Mesenchymal stem cell (in vitro differentiated cells and primary cell): Measurements from ENCODE around the gene CDKN2D.

Experiments
- DNase-seq: peaks from one replicate; pipeline ENCODE4 v3.0.0-alpha.2; 2013
- H2AFZ ChIP-seq: one replicate; pipeline ENCODE4 v1.6.1; 2013; ENCODE audit warnings: low read depth, mild to moderate bottlenecking, control low read depth, inconsistent platforms, low read length, moderate library complexity
- H2AK5ac ChIP-seq: 2 replicates; pipeline ENCODE4 v1.6.1; 2013; ENCODE audit warnings: low read length, moderate library complexity, mild to moderate bottlenecking, inconsistent platforms; ENCODE audit not compliant: severe bottlenecking
- H2BK120ac ChIP-seq: one replicate; pipeline ENCODE4 v1.6.1; 2013; ENCODE audit warnings: low read depth, mild to moderate bottlenecking, inconsistent platforms, low read length, moderate library complexity
- H2BK12ac ChIP-seq, 2 experiments: one replicate each; pipeline ENCODE4 v1.6.1; 2013; ENCODE audit warnings: inconsistent platforms in 2 of 2, low read length in 2 of 2, mild to moderate bottlenecking in 2 of 2, moderate library complexity in 2 of 2, control low read depth in 1 of 2
- H2BK15ac ChIP-seq: one replicate; pipeline ENCODE4 v1.6.1; 2013; ENCODE audit warnings: mild to moderate bottlenecking, low read depth, inconsistent platforms; ENCODE audit not compliant: poor library complexity, severe bottlenecking
- H2BK5ac ChIP-seq: 2 replicates; pipeline ENCODE4 v1.6.1; 2013; ENCODE audit warnings: low read depth, mild to moderate bottlenecking, low read length, control low read depth, inconsistent platforms; ENCODE audit not compliant: poor library complexity, severe bottlenecking
- H3K14ac ChIP-seq, 2 experiments: one replicate each; pipeline ENCODE4 v1.6.1; 2013; ENCODE audit warnings: inconsistent platforms in 2 of 2, low read length in 2 of 2, control low read depth in 1 of 2, mild to moderate bottlenecking in 1 of 2, moderate library complexity in 1 of 2
- H3K18ac ChIP-seq, 2 experiments: one replicate each; pipeline ENCODE4 v1.6.1; 2013; ENCODE audit warnings: inconsistent platforms in 2 of 2, low read length in 2 of 2, control low read depth in 1 of 2, low read depth in 1 of 2, mild to moderate bottlenecking in 1 of 2
- H3K23ac ChIP-seq, 2 experiments: one replicate each; pipeline ENCODE4 v1.6.1; 2013; ENCODE audit warnings: inconsistent platforms in 2 of 2, low read length in 2 of 2, mild to moderate bottlenecking in 2 of 2, moderate library complexity in 2 of 2, control low read depth in 1 of 2
- H3K27ac ChIP-seq: 2 replicates; pipeline ENCODE4 v1.5.1; 2013; ENCODE audit warnings: mild to moderate bottlenecking, moderate library complexity, low read length, control low read depth, inconsistent platforms; ENCODE audit not compliant: poor library complexity, severe bottlenecking
- H3K27me3 ChIP-seq, 2 experiments: 2 replicates each; pipeline versions ENCODE4 v1.6.1 to v1.7.0; 2013; ENCODE audit warnings: low read length in 2 of 2, mild to moderate bottlenecking in 2 of 2, moderate library complexity in 2 of 2, control low read depth in 1 of 2, inconsistent platforms in 1 of 2; ENCODE audit not compliant: control insufficient read depth in 1 of 2, insufficient read depth in 1 of 2
- H3K36me3 ChIP-seq, 2 experiments: 2 replicates each; pipeline versions ENCODE4 v1.6.1 to v1.7.0; 2013; ENCODE audit warnings: low read length in 2 of 2, control low read depth in 1 of 2, inconsistent platforms in 1 of 2, low read depth in 1 of 2, mild to moderate bottlenecking in 1 of 2; ENCODE audit not compliant: insufficient read depth in 2 of 2, control insufficient read depth in 1 of 2
- H3K4ac ChIP-seq, 2 experiments: one replicate each; pipeline ENCODE4 v1.6.1; 2013; ENCODE audit warnings: inconsistent platforms in 2 of 2, low read length in 2 of 2, mild to moderate bottlenecking in 2 of 2, moderate library complexity in 2 of 2, control low read depth in 1 of 2, low read depth in 1 of 2
- H3K4me1 ChIP-seq: 2 replicates; pipeline ENCODE4 v1.6.1; 2013; ENCODE audit warnings: low read depth, low read length, control low read depth; ENCODE audit not compliant: control insufficient read depth, insufficient read depth
- H3K4me2 ChIP-seq: 2 replicates; pipeline ENCODE4 v1.6.1; 2013; ENCODE audit warnings: low read length, mild to moderate bottlenecking, inconsistent platforms; ENCODE audit not compliant: poor library complexity, severe bottlenecking
- H3K4me3 ChIP-seq, 2 experiments: 2 replicates each; pipeline versions ENCODE4 v1.5.1 to v1.7.0; 2013; ENCODE audit warnings: low read length in 2 of 2, mild to moderate bottlenecking in 2 of 2, control low read depth in 1 of 2, low read depth in 1 of 2; ENCODE audit not compliant: insufficient read depth in 1 of 2
- H3K79me1 ChIP-seq: replicated peaks from 2 replicates; pipeline ENCODE4 v1.6.1; 2013; ENCODE audit warnings: mild to moderate bottlenecking, control low read depth, low read length, inconsistent platforms; ENCODE audit not compliant: poor library complexity, severe bottlenecking
- H3K9ac ChIP-seq: 2 replicates; pipeline ENCODE4 v1.7.0; 2013; ENCODE audit warnings: mild to moderate bottlenecking, low read length, moderate library complexity
- H3K9me3 ChIP-seq: 2 replicates; pipeline ENCODE4 v1.7.0; 2013; ENCODE audit warnings: mild to moderate bottlenecking, low read length; ENCODE audit not compliant: control insufficient read depth
- H4K8ac ChIP-seq: one replicate; pipeline ENCODE4 v1.6.1; 2013; ENCODE audit warnings: inconsistent platforms, mild to moderate bottlenecking, low read length, moderate library complexity
- H4K91ac ChIP-seq: one replicate; pipeline ENCODE4 v1.6.1; 2013; ENCODE audit warnings: mild to moderate bottlenecking, low read length, inconsistent platforms
- WGBS: methylation state at CpG from one replicate; pipeline ENCODE4 v1.1.7; 2013; ENCODE audit warnings: mixed read lengths; 5-methylcytosine and 5-hydroxymethylcytosine counted together

The CDKN2D gene

DNA sequence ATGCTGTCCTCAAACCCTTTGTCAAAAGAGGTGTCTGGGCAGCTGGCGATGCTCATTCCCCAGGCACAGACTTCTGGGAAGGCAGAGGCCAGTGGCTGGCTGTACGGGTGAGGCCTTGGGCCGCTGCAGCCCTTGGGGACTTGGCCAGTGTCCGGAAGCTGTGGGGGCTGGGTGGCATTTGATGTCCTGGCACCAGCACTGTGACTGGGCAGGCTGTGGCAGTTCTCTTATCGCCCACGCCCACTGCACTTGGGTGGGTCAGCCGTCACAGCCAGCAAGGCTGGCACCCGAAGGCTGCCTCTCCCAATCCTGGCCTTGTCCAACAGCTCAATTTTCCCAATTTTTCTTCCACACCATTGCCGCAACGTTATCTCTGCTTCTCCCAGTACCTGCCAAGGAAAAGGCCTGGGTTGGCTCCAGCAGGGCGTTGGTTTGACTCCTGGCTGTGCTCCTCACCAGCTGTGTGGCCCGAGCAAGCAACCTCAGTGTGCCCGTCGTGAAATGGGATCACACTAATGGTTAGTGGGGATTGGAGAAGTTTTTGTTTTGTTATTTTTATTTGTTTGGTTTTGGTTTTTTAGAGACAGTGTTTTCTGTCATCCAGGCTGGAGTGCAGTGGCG, 43.8 kb upstream of the CDKN2D start:
- H3K9ac ChIP-seq: peak overlapping the region; percentile 22
- H2BK5ac ChIP-seq: no peak overlapping the region
- no peaks in the 10 kb centered on the region for H3K9me3 ChIP-seq
- peaks cover 13% of the 10 kb centered on the region for H3K4me1 ChIP-seq
- no peaks in the 10 kb centered on the region for H3K27me3 ChIP-seq
- H2AFZ ChIP-seq: no peak overlapping the region
- H3K4me2 ChIP-seq: no peak overlapping the region
- H3K36me3 ChIP-seq: peaks cover 0 to 8% of the 10 kb centered on the region in 2 experiments
- no peak overlapping the region for H3K14ac ChIP-seq
- H3K23ac ChIP-seq: no peak overlapping the region
- H3K27ac ChIP-seq: no peak overlapping the region
- no peak overlapping the region for H4K91ac ChIP-seq
- no peak overlapping the region for H2AK5ac ChIP-seq
- H3K79me1 ChIP-seq: peaks cover 20% of the 10 kb centered on the region
- no peak overlapping the region for H2BK15ac ChIP-seq
- H2BK12ac ChIP-seq: no peak overlapping the region
- no peak overlapping the region for H3K18ac ChIP-seq
- H3K4me3 ChIP-seq: no peak overlapping the region
- no peak for DNase-seq
- no peak overlapping the region for H2BK120ac ChIP-seq
- H4K8ac ChIP-seq: no peak overlapping the region
- H3K4ac ChIP-seq: no peak overlapping the region
- 95% methylated on average over 14 of the region's 15 CpGs for WGBS

DNA sequence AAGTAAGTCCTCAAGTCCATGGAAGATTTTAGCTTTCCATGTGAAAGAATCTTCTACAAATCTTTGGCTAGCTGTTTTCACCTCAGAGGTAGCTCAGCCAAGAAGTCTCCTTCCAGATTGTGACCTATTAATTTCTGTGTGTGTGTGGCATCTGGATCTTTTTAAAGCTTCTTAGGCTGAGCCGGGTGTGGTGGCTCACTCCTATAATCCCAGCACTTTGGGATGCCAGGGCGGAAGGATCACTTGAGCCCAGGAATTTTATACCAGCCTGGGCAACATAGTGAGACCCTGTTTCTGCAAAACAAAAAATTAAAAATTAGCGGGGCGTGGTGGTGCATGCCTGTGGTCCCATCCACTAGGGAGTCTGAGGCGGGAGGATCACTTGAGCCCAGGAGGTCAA, 43.1 kb upstream of the CDKN2D start:
- no peak overlapping the region for H3K4me2 ChIP-seq
- H3K18ac ChIP-seq: no peak overlapping the region
- no peak overlapping the region for H2AK5ac ChIP-seq
- no peak overlapping the region for H4K91ac ChIP-seq
- no peak overlapping the region for H2BK15ac ChIP-seq
- no peak overlapping the region for H3K4ac ChIP-seq
- no peak overlapping the region for H3K14ac ChIP-seq
- no peak overlapping the region for H2AFZ ChIP-seq
- no peak overlapping the region for H2BK120ac ChIP-seq
- 98% methylated on average over 5 of the region's 5 CpGs for WGBS
- no peaks in the 10 kb centered on the region for H3K27me3 ChIP-seq
- H3K36me3 ChIP-seq: peaks cover 0 to 8% of the 10 kb centered on the region in 2 experiments
- H3K4me3 ChIP-seq: no peak overlapping the region
- peaks cover 22% of the 10 kb centered on the region for H3K79me1 ChIP-seq
- no peaks in the 10 kb centered on the region for H3K9me3 ChIP-seq
- no peak for DNase-seq
- H3K23ac ChIP-seq: no peak overlapping the region
- H3K27ac ChIP-seq: no peak overlapping the region
- no peak overlapping the region for H4K8ac ChIP-seq
- no peak overlapping the region for H2BK5ac ChIP-seq
- H3K9ac ChIP-seq: no peak overlapping the region
- peaks cover 7% of the 10 kb centered on the region for H3K4me1 ChIP-seq
- no peak overlapping the region for H2BK12ac ChIP-seq

DNA sequence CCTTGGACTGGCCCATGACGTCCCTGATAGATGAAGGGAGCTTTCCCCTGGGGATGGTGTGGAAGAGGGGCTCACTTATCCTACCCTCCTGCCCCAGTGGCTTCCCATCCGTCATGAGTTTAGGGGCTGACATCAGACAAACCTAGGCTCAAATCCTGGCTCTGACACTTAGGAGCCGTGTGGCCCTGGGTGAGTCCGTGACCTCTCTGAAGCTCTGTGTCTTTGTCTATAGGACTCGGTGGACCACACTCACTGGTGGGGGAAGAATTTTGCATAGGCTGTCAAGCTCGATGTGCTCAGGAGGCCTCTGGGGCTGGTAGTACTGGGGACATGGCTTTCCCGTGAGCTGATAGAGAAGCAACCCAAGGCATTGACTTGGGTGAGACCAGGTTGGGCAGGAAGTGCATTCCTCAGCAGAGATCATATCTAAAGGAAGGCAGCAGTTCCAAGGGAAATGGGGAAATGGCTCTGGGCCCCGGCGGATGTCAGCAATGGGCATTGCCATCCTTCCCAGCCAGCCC, 35.7 kb upstream of the CDKN2D start:
- DNase-seq: no peak
- H2BK12ac ChIP-seq: no peak overlapping the region
- no peak overlapping the region for H2BK5ac ChIP-seq
- no peak overlapping the region for H3K4ac ChIP-seq
- H4K91ac ChIP-seq: no peak overlapping the region
- H2BK15ac ChIP-seq: no peak overlapping the region
- H2BK120ac ChIP-seq: no peak overlapping the region
- H2AFZ ChIP-seq: no peak overlapping the region
- H3K4me3 ChIP-seq: no peak overlapping the region
- no peak overlapping the region for H2AK5ac ChIP-seq
- H3K18ac ChIP-seq: no peak overlapping the region
- no peak overlapping the region for H3K4me2 ChIP-seq
- H3K27ac ChIP-seq: no peak overlapping the region
- no peaks in the 10 kb centered on the region for H3K36me3 ChIP-seq
- no peaks in the 10 kb centered on the region for H3K9me3 ChIP-seq
- WGBS: 83% methylated on average over 8 of the region's 9 CpGs
- H3K79me1 ChIP-seq: peaks cover 26% of the 10 kb centered on the region
- H3K23ac ChIP-seq: no peak overlapping the region
- H3K27me3 ChIP-seq: peaks cover 3 to 7% of the 10 kb centered on the region in 2 experiments
- no peak overlapping the region for H3K14ac ChIP-seq
- H3K4me1 ChIP-seq: peaks cover 14% of the 10 kb centered on the region
- no peak overlapping the region for H3K9ac ChIP-seq
- H4K8ac ChIP-seq: no peak overlapping the region

DNA sequence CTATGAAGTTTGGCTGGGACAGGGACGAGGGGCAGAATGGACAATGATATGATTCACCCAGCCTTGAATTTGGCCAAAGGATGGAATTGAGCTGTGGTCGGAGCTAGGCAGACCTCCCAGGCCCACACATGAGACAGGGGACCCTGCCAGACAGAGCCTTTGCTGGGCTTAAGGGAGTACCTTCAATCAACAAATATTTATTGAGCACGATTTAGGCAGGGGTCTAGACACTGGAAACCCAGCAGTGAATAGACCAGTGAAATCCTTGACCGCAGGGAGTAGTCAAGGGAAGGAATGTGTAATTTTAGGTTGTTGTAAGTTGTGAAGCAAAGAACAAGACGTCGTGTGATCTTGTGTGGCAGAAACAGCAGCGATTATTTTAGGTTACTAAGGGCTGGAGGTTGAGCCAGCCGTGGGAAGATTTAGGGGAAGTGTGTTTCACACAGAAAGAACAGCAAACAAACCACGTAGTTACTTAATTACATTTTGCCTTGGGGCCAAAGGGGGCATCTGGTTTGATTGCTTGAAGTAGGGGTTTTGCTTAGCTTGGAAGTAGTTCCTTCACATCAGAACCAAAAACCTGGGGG, 35.2 kb upstream of the CDKN2D start:
- Histone ChIP-seq H3K4me3 (peak overlapping the region in 1 of 2 experiments; percentile 92), H3K79me1 (peaks cover 26% of the 10 kb centered on the region), H2BK12ac (peak overlapping the region in 1 of 2 experiments; percentile 86), H3K9me3 (no peaks in the 10 kb centered on the region), H3K4me2 (peak overlapping the region; percentile 80), H3K27ac (no peak overlapping the region), H4K91ac (peak overlapping the region; percentile 12), H3K36me3 (no peaks in the 10 kb centered on the region), H2AFZ (no peak overlapping the region), H3K4ac (peak overlapping the region; percentile 39 to 91), H3K14ac (peak overlapping the region in 1 of 2 experiments; percentile 62), H2BK120ac (no peak overlapping the region), H3K9ac (peak overlapping the region; percentile 95), H2BK5ac (no peak overlapping the region), H3K4me1 (peaks cover 14% of the 10 kb centered on the region), H2BK15ac (no peak overlapping the region), H3K27me3 (peaks cover 5 to 7% of the 10 kb centered on the region in 2 experiments), H3K23ac (peak overlapping the region in 1 of 2 experiments; percentile 90), H4K8ac (peak overlapping the region; percentile 10), H2AK5ac (peak overlapping the region; percentile 34), H3K18ac (peak overlapping the region in 1 of 2 experiments; percentile 100)
- peak; percentile 48 for DNase-seq
- 80% methylated on average over 8 of the region's 9 CpGs for WGBS
